Heart left ventricle (tissue), 13 donors: ENCODE data around the gene MTURN.

Experiments used
- CTCF ChIP-seq, 12 donors: fragments of 200-600 bp; sonication (generic) in 4 of 12; IDR thresholded peaks; one replicate each; pipeline versions ENCODE4 v1.5.0 to v1.8.0; 2018 to 2022; ENCODE audit warnings: antibody characterized with exemption in 12 of 12, mild to moderate bottlenecking in 5 of 12
- POLR2A ChIP-seq, 2 donors: fragments of 450-650 bp; IDR thresholded peaks; one replicate each; pipeline ENCODE4 v1.6.1; 2017; ENCODE audit warnings: antibody characterized with exemption in 2 of 2, mild to moderate bottlenecking in 2 of 2, moderate library complexity in 2 of 2
- donor health status: ischemic (EF 13 %, LVEDD 7.1; RV severe dilation, severe dysfunction).
- donor health status: DM: no; HTN: yes; CAD: no.
- donor health status: DM: no; HTN: no; CAD: no.
- donor health status: ischemic (EF 25% LVEDD 6.9; RV normal size, moderate dysfunction).
- donor health status: ischemic (EF 25% LVEDD 5.7; RV mildly dilated, moderate dysfunction).
- donor health status: ischemic (EF 35%, LVEDD 5.7; RV mildly dilated, moderate dysfunction).
- donor health status: nonischemic (EF 11% LVEDD 7.7; RV severe dilation, severe dysfunction).
- donor health status: DM: yes; HTN: yes; CAD: no.
- donor health status: PGD.
- donor health status: ischemic (EF 29% LVEDD 5.4; RV normal size, mild dysfunction).
- donor health status: nonischemic (EF 23%, LVEDD 6.1; RV moderate dilation, normal function).

DNA sequence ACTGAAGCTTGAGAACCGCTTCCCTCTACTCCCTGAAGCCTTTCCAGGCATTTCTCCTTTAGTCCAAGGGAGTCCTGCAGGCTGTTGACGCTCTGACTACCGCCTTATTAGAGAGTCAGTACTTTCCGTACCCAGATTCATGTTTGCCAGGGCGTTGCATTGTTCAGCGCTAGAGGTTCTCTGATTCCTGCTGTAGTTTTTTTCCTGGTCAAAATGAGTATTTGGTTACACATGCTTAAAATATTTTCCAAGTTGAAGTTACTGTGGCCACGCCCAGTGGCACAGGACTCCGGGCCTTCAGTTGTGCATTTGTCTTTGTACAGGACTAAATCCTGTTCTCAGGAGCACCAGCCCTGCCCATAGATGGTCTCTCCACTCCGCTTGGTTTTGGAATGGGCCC lies 7.9 kb downstream of the MTURN start:
- TF ChIP-seq POLR2A (IDR thresholded peaks at IDR 0.05): no peak
- TF ChIP-seq CTCF (IDR thresholded peaks at IDR 0.05): no peak
